HG03439 (cell line): ENCODE measurements around the gene MLF2.

Source experiments
- ATAC-seq: cut with Tn5 transposase; IDR thresholded peaks from one replicate; pipeline ENCODE4 v1.9.1; 2021; ENCODE audit warnings: mild to moderate bottlenecking, moderate library complexity; ENCODE audit not compliant: unreplicated experiment

MLF2 gene

GRCh38 chr12:6778574-6779550, 25.9 kb upstream of the MLF2 start:
- ATAC-seq: peak; percentile 86

- no peak for ATAC-seq
These were observed 25.3 kb upstream of the MLF2 start for GRCh38 chr12:6778217-6778573.

- no peak for ATAC-seq
These were observed 24.4 kb upstream of the MLF2 start for GRCh38 chr12:6777386-6777785.

GRCh38 chr12:6775185-6776174, 22.5 kb upstream of the MLF2 start:
- ATAC-seq: no peak

GRCh38 chr12:6774499-6775062, 21.6 kb upstream of the MLF2 start:
- ATAC-seq: no peak

- no peak for ATAC-seq
These were observed 20.8 kb upstream of the MLF2 start for GRCh38 chr12:6773590-6774351.

- ATAC-seq: no peak
These were observed 20.0 kb upstream of the MLF2 start for GRCh38 chr12:6772726-6773589.

- ATAC-seq: no peak
These were observed 19.4 kb upstream of the MLF2 start, which contains the start of gene LAG3 for GRCh38 chr12:6772331-6772695. TSS of gene LAG3 (plus strand) at chr12:6772520. CDS start at chr12:6772853, 333 bp downstream.

GRCh38 chr12:6771509-6772330, 18.8 kb upstream of the MLF2 start:
- ATAC-seq: no peak

- ATAC-seq: no peak
These were observed 18.2 kb upstream of the MLF2 start for GRCh38 chr12:6771091-6771495.

- ATAC-seq: no peak
These were observed 17.7 kb upstream of the MLF2 start for GRCh38 chr12:6770600-6770999.

- no peak for ATAC-seq
These were observed 17.2 kb upstream of the MLF2 start for GRCh38 chr12:6770094-6770493.

- no peak for ATAC-seq
These were observed 16.7 kb upstream of the MLF2 start for GRCh38 chr12:6769666-6770065.

GRCh38 chr12:6768990-6769389, 16.0 kb upstream of the MLF2 start:
- ATAC-seq: no peak

GRCh38 chr12:6768437-6768914, 15.5 kb upstream of the MLF2 start:
- no peak for ATAC-seq

- ATAC-seq: no peak
These were observed 14.7 kb upstream of the MLF2 start for GRCh38 chr12:6767353-6768319.

GRCh38 chr12:6766651-6767349, 13.9 kb upstream of the MLF2 start:
- ATAC-seq: peak; percentile 57
